SK-N-SH (cell line): Measurements from ENCODE around the gene POTEF.
"Not testable (repeated sequence)": the region's sequence is repeated elsewhere in the genome, so short reads cannot be mapped to it uniquely, and the experiment has no call there.

Experiments
- RFX5 ChIP-seq: IDR thresholded peaks from 2 replicates; pipeline ENCODE4 v1.6.1; 2012; ENCODE audit warnings: mild to moderate bottlenecking, improper control_type of control experiment, low read length
- TAF1 ChIP-seq: IDR thresholded peaks from 2 replicates; pipeline ENCODE4 v1.6.1; 2012; ENCODE audit warnings: low read depth, mild to moderate bottlenecking, low read length, moderate library complexity, borderline replicate concordance
- TF ChIP-seq, protein P1 (sequence below): fragments of 200-600 bp; sonication (generic); IDR thresholded peaks from 2 replicates; pipeline ENCODE4 v1.6.1; 2017; ENCODE audit warnings: antibody characterized with exemption, mild to moderate bottlenecking, moderate library complexity

- TF ChIP-seq RFX5, TAF1: not testable (repeated sequence)
- TF ChIP-seq, protein P1, sequence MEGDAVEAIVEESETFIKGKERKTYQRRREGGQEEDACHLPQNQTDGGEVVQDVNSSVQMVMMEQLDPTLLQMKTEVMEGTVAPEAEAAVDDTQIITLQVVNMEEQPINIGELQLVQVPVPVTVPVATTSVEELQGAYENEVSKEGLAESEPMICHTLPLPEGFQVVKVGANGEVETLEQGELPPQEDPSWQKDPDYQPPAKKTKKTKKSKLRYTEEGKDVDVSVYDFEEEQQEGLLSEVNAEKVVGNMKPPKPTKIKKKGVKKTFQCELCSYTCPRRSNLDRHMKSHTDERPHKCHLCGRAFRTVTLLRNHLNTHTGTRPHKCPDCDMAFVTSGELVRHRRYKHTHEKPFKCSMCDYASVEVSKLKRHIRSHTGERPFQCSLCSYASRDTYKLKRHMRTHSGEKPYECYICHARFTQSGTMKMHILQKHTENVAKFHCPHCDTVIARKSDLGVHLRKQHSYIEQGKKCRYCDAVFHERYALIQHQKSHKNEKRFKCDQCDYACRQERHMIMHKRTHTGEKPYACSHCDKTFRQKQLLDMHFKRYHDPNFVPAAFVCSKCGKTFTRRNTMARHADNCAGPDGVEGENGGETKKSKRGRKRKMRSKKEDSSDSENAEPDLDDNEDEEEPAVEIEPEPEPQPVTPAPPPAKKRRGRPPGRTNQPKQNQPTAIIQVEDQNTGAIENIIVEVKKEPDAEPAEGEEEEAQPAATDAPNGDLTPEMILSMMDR: not testable (repeated sequence)
These were observed 14.4 kb upstream of the POTEF start for GRCh38 chr2:130143266-130144039.
